Mammary epithelial cell (primary cell): ENCODE measurements around the gene CKAP2L.

Experiments used
- EZH2 ChIP-seq: IDR thresholded peaks from 2 replicates; pipeline ENCODE4 v1.6.1; 2012; ENCODE audit warnings: low read length, inconsistent platforms, borderline replicate concordance
- TF ChIP-seq, protein P1 (sequence below), 2 donors: IDR thresholded peaks in 1 of 2; conservative IDR thresholded peaks in 1 of 2; 2 replicates each; pipeline ENCODE4 v1.5.1; 2011 to 2012; ENCODE audit warnings: inconsistent platforms in 2 of 2, low read length in 2 of 2, mild to moderate bottlenecking in 2 of 2, control low read depth in 1 of 2, low read depth in 1 of 2; ENCODE audit not compliant: insufficient read depth in 1 of 2; ENCODE audit errors: extremely low read depth in 1 of 2

DNA sequence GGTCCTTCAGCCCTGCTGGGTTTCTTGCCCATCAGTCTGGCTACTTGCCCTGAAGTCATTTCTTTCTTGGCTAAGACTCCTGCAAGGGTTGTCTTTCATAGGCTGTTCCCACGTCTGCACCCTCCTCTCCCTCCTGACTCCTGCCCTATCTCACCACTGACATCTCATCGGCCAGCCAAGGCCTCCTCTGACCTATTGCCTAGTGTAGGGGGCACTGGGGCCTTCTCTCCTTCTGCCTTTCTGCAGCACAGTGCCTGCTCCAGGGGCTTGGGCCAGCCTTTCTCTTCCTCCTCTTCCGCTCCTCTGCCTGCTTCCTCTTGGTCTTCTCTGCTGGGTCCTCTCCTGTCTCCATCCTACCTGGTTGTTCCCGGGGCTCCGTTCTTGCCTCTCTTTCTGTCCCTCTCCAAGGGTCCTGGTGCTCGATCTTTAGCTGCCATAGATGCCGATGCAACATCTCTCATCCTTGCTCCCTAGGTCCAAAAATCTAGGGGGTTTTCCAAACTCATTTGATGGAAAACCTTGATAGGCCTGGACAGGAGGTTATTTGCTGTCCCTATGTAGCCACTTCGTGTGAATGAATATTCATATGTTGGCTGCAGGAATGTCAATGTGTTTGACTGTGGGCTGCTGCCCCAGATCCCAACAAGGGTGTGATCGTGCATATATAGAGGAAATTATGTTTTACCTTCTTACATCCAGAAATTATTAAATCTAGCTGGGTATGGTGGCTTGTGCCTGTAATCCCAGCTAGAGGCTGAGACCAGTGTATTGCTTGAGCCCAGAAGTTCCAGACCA lies 53.3 kb downstream of the CKAP2L start:
- TF ChIP-seq, protein P1, sequence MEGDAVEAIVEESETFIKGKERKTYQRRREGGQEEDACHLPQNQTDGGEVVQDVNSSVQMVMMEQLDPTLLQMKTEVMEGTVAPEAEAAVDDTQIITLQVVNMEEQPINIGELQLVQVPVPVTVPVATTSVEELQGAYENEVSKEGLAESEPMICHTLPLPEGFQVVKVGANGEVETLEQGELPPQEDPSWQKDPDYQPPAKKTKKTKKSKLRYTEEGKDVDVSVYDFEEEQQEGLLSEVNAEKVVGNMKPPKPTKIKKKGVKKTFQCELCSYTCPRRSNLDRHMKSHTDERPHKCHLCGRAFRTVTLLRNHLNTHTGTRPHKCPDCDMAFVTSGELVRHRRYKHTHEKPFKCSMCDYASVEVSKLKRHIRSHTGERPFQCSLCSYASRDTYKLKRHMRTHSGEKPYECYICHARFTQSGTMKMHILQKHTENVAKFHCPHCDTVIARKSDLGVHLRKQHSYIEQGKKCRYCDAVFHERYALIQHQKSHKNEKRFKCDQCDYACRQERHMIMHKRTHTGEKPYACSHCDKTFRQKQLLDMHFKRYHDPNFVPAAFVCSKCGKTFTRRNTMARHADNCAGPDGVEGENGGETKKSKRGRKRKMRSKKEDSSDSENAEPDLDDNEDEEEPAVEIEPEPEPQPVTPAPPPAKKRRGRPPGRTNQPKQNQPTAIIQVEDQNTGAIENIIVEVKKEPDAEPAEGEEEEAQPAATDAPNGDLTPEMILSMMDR (conservative IDR thresholded peaks at IDR 0.05 in 1 of 2, IDR thresholded peaks at IDR 0.05 in 1 of 2; ENCODE audit: extremely low read depth in 1 of 2, insufficient read depth in 1 of 2, low read depth in 1 of 2, low read length in 2 of 2), result no peak
- no peak for TF ChIP-seq EZH2
